HCEC 1CT (cell line): ENCODE measurements around the gene LAPTM5.

Experiments
- DNase-seq: peaks from one replicate; pipeline ENCODE4 v3.0.0-alpha.2; 2017

The LAPTM5 gene

DNA sequence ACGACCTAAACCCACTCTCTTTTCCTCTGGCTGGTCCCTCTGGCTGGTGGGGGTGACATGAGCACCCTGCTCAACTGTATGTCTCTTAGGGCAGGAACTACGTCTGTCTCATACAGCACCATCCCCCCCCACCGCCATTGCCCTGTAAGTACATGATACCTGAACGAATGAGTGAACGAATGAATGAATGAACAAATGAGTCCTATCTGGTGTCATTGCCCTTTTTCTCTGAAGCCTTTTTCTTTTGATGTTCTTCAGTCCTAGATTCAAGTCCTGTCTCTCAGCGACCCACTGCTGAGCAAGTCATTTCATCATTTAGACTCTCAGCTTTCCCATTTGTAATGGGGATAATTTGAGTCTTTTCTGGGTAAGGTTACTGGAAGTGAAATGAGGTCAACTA is 45.0 kb downstream of the LAPTM5 start:
- no peak for DNase-seq

DNA sequence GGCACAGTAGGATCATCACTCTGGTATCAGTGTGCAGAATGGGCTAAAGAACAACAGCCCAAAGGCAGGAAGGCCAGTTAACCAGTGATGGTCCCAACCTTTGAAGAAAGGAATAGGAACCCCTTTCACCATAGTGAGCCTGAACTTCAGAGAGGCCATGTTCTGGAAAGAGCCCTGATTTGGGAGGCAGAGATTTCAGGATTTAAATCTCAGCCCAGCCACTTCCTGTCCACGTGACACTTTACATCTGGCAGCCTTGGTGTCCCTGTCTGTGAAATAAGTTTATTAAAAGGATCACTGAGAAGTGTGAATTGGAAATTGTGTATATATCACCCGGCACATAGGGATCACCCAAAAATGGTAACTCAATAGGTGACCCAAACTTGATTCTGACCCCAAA is 47.2 kb downstream of the LAPTM5 start:
- no peak for DNase-seq

DNA sequence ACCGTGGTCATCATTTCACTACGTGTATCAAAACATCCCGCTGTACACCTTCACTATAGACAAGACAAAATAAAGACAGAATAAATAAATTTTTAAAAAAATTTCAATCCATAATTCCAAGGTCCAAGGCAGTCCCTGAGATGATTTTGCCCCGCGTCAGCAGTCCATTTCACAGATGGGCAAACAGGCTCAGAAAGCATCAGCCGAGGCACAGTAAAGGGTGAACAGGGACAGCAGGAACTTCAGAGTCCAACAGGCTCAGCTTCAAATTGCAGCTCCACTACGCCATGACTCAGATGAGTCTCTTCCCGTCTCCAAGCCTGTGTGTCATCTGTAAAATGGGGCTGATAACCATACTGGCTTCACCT is 49.2 kb downstream of the LAPTM5 start:
- DNase-seq, result no peak

DNA sequence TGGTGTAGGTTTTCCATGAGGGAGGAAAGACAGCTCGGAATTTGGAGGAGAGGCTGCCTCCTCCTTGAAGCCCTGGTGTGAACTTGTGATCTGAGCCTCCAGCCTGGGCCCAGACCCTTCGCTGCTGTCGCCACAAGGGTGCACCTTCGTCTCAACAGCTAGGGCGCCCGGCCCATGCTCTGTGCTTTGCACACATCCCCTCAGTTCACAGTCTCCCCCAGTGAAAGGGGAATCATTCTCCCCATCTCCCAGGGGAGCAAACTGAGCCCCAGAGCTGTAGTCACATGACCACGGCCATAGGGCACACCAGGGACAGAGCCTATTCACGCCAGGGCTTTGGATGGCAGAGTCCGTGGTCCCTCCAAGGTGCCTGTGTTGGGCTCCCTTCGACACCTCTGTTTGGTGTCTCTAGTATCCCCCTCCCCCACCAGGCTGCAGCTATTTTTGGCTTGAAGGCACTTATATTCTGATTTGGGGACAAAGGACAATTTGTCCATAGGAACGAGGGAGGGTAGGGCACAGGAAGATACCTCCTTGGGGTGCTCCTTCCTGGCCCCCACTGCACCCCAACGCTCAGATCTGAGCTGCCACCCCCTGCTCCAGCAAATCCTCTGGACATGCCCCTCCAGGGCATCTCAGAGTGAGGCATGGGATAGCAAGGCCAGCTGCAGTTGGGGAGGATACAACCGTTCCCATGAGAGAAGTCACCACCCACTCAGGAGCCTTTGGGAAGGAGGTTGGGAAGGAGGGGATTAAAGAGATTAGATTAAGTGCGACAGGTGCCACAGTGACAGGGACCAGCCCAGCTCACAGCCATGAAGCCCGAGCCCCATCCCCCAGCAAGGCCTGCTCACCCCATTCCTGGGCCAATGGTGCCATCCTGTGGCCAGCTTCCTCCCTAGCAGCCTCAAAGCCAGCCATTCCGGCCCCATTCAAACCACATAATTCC is 49.9 kb downstream of the LAPTM5 start:
- DNase-seq, result peak; percentile 36

DNA sequence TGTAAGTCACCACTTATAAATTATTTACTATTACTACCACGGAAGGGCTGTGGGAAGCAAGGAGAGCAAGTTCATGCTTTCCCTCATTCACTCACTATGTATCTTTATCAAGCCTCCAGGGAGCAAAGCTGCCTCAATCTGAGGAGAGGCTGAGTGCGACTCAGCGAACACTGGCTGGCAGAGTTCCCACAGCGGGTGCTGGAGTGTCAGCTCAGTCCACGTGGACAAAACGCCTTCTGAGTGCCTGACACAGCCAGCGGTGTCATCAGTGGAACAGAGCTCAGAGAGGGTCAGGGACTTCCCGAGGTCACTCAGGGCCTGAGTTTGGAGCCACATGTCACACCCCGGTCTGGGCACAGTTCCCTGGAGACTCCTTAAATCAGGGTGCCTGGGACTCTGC is 51.0 kb downstream of the LAPTM5 start:
- DNase-seq, result no peak

DNA sequence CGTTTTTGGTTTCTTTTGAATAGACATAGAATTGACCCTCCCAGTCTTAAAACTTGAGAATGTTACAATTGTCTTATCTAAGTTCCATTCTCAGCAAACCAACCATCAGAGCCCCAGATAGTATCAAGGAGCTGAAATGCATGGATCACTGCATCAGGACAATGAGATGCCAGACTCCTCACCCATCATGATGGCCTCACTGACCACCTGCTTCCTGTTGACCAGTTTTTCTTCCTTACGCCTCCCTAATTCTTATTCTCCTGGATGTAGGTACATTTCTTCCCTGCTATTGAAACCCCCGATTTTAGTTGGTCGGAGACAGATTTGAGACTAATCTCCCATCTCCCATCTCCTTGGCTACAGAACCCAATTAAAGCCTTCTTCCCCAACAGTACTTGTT is 51.9 kb downstream of the LAPTM5 start:
- no peak for DNase-seq

DNA sequence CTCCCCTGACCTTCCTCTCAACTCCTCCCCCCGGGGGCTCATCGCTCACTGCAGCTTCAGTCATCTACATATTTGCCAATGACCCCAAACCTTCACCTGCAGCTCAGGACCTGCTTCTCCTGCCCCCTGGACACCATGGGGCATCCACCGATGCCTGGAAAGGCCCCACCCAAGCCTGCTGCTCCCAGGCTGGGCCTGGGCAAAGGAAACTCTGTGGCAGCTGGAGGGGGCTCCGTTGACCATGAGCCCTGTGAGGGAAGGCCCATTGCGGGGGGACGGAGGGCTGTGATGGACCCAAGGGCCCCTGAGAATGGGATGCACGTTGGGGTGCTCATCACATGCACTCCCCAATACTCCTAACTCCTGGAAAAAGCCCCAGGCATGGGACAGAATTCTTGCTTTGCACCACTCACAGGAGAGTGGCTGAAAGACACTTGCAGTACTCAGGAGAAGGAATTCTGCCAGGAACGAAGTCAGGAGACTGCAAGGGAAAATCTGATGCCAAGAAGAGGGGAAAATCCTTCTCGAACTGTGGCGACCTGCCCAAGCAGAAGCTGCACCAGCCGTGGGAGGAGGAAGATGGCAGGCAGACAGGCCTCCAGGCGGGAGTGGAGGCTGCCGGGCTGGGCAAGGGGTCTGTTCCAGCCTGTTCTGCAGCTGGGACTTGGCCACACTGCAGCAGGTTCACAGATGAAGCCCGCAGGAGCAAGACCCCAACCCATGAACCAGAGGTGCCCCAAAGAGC is 52.6 kb downstream of the LAPTM5 start:
- DNase-seq, result no peak

DNA sequence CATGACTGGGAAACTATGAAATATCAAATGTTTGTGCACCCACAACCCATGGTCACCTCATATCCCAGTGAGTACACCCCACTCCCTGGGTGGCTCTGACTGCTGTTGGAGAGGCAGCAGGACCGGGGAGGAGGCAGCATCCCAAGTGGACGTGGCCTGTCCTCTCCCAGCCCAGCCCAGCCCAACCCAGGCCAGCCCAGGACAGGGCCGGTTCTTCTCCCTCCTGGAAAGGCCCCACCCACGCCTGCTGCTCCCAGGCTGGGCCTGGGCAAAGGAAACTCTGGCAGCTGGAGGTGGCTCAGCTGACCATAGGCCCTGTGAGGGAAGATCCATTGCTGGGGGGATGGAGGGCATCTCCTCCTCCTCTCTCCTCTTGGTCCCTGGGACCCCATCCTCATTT is 53.3 kb downstream of the LAPTM5 start:
- DNase-seq, result peak; percentile 7

DNA sequence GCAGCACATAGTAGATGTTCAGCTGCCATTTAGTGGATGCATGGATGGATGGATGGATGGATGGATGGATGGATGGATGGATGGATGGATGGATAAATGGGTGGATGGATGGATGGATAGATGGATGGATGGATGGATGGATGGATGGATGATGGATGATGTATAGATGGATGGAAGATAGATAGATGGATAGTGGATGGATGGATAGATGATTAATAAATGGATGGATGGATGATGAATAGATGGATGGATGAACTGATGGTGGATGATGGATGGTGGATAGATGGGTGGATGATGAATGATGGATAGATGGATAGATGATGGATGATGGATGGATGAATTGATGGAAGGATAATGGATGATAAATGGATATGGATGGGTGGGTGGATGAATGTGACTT is 54.8 kb downstream of the LAPTM5 start:
- DNase-seq, result no peak

DNA sequence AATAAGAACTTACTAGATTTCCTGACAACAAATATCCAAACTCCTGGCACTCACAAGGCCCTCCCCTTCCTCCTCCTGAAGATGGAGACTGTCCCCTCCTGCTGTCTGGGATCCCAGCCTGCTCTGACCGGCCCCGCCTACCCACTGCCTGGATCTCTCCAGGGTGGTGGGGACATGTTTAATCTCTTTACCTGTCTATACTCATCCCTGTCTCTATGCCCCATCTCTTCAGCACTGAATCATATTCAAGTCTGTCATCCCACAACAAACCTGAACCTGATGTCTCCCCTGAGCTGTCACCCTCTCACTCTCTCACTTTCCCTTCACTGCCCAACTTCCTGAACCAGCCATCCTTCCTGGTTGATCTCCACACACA is 56.3 kb downstream of the LAPTM5 start:
- no peak for DNase-seq

DNA sequence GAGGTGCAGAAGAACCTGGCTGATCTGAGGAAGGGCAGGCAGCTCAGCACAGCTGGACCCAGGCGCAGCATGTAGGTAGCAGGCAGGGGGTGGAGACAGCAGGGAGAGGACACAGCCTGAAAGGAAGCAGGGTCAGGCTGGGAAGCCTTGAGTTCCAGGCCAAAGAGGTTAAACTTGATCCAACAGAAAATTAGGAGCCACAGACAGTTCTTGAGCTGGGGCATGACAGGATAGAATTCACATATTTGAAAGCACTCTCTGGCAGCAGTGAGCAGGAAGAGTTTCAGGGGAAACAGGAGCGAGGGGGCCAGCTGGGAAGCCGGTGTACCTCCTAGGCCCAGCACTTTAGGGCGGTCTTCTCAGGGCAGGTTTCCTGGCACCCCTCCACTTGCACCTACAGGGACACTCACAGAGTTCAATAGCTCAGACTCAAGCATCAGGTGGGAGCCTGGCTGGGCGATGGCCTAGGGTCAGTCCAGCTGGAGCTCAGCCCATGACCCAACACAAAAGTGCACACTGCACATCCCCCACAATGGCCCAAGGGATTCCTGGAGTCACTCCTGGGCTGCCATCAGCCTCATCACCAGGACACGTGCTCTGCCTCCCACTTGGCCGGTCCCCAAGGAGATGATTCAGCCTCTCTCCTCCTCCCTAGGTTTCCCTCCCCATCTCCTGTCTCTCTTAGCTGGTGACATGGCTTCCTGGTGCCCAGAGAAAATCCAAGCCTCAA is 56.9 kb downstream of the LAPTM5 start:
- DNase-seq, result peak; percentile 60

DNA sequence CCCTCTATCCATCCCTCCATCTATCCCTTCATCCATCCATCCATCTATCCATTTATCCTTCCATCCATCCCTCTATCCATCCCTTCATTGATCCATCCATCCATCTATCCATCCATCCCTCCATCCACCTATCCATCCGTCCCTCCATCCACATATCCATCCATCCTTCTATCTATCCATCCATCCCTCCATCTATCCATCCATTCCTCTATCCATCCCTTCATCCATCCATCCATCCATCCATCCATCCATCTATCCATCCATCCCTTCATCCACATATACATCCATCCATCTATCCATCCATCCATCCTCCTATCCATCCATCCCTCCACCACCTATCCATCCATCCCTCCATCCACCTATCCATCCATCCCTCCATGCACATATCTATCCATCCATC is 57.8 kb downstream of the LAPTM5 start:
- DNase-seq, result no peak

DNA sequence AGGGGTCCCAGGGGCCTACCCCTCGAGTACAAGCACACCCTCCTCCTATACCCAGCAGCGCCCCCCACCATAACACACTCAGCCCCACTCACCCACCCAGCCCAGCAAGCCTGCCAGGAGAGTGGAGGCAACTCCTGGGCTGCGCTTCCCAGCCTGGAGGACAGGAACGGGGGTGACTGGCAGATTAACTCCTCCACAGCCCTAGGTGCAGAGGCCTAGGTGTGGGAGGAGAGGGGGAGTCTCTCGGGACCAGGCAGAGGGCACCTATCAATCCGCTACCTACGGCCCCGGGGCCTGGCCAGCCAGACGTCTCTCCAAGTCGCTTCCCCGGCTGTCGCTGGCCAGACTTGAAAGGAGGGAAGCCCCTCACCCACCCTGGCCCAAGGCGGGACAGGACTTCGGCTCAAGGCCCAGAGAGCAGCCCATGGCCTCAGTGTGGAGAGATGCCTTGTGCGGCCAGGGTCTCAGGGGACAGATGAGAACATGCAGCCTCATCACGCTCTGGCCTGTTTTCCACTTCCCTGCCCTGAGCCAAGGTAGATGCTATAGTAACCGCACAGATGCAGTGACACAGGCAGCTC is 59.1 kb downstream of the LAPTM5 start:
- DNase-seq, result no peak

DNA sequence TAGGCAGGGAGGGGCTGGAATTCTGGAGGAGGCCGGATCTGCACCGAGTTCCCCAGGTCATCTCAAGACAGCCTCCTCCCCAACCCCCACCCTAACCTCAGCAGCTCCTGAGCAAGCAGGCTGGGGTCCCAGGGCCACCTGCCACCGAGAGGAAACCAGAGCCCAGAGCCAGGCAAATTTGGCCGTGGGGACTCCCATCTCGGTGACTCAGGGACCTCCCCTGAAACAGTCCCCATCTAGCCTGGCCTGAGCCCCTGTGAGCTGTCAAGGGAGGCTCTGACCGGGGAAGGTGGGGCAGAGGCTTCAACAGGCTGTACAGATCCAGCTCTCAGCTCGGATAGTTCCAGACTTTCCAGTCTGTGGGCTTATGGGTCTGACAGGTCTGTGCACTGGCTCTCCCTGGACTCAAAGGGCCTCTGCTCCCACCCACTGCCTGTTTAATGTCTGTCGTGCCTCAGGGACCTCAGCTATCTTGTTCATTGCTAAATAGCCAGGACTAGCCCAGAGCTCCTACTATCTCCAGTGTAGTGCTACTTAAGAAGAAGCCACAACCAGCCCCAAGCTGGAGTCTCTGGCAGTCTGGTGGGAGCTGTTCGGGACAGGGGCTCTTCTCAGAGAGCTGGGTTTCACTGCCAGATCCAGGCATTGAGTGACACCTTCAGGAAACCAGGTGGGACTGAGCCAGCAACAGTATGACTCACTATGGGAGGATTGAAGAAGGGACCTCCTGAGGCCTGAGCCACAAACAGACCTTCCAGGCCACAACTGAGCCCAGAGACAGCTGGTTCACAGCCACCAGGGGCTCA is 59.8 kb downstream of the LAPTM5 start:
- no peak for DNase-seq

DNA sequence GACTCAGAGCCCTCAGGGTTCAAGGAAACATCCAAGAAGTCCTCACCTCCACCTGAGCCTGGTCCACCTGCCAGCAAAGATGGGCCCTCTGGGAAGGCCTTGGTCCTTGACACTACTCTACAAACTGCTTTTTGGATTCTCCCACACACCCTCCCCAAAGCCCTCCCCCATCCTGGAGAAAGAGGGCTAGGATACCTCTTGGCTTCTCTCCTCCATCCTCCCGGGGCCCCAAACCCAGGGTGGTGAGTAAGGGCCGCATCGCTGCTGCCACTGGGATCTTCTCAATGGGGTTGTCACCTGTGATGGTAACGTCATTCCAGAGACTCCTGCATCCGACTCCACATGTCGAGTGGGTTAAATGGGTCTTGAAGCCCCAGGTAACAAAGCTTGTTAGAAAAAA is 60.7 kb downstream of the LAPTM5 start:
- no peak for DNase-seq

DNA sequence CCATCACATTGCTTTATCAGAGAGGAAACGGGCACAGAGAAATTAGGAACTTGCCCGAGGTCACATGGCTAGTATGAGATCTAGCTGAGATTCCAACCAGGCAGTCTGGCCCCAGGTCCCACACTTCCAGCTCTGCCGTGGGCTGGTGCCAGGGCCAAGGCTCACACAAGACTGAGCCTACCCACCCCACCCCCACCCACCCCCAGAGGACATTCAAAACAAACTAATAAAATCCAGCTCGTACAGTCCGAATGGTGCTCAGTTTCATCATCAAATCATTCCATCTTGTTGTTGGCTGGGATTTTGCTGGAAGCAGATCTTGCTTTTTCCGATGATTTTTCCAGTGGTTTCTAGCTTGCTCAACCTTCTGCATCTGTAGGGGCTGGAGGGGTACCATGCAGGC is 62.1 kb downstream of the LAPTM5 start:
- no peak for DNase-seq

DNA sequence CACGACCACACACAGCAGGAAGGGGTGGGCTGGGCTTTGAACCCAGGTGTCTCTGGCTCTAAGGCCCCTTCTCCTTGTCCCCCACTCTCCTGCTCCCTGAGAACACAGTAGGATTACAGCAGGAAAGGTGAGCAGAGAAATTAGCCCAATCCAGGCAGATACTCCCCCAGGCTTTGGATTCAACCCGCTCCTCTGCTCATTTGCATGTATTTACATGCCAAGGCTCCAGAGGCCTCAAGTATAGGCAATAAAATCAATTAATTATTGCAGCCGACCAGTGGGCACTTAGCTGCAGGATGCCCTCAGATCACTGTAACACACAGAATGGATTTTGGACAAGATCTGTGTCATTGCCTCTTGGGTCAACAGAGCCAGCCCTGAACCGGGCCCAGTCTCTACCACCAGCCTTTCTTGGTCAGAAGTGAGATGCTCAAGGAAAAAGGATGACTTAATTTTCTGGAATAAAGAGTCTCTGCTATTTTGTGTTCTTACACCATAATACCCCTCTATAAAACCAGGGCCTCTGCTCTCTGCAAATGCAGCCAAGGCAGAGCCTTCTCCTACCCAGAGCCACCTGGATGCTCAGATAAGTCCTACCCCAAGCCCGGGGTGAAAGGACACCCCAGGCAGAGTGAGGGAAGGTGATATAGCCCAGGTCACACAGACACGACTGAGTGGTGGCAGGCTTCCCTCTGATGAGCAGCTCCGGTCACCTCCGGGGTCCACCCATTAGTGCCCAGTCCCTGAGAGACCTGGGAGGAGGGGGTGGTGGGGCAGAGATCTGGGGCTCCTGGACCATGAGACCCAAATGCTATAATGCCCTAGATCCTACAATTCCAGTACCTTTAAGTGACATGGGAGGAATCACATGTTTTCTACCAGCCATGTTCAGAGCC is 63.0 kb downstream of the LAPTM5 start:
- no peak for DNase-seq

DNA sequence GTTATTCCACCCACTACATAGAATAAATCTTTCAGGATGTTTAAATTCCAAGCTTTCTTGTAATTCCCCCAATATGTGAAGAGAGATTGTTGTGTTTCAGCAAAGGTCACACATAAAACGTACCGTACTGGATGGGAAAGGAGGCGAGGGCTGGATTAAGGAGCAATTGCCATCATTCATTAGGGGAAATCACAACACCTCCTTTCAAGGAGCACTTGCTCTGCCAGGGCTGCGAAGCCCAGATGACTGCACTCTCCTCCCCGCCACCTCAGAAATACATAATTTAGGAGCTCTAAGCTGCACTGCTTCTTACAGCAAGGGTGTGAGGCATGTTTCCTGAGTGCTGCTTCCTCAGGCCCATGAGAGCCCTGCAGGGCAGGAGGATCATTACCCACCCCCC is 63.8 kb downstream of the LAPTM5 start:
- no peak for DNase-seq

DNA sequence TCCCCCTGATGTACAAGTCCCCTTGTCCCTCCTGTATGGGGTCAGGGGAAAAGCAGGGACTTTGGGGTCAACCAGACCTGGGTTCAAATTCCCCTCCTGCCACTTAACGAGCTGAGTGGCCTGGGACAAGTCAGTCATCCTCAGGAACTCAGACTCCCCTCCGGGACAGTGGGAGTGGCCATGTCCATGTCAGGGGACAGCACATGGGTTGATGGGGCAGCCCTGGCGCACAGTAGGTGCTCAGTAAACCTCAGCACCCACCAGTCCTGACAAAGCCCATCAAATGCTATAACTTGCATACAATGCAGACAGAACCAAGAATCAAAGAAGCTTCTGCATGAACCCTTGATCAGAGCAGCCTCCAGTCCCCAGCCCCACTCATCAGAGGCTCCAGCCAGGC is 64.2 kb downstream of the LAPTM5 start:
- no peak for DNase-seq

DNA sequence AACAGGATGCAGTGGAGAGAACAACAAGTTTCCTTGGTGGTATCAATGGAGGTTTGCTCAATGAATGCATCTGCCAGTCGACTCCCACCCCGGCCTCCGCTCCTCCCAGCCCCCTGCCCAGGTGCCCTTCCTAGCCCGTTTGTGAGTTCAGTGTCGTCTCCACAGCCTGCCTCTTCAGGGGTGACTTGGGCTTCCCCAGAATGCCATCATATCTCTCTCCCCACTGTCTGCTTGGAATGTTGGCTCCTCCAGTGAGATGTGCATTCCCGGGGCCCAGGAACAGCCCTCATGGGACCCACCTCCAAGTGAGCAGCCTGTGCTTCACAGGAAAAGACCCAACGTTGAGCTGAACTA is 64.6 kb downstream of the LAPTM5 start:
- DNase-seq, result no peak

DNA sequence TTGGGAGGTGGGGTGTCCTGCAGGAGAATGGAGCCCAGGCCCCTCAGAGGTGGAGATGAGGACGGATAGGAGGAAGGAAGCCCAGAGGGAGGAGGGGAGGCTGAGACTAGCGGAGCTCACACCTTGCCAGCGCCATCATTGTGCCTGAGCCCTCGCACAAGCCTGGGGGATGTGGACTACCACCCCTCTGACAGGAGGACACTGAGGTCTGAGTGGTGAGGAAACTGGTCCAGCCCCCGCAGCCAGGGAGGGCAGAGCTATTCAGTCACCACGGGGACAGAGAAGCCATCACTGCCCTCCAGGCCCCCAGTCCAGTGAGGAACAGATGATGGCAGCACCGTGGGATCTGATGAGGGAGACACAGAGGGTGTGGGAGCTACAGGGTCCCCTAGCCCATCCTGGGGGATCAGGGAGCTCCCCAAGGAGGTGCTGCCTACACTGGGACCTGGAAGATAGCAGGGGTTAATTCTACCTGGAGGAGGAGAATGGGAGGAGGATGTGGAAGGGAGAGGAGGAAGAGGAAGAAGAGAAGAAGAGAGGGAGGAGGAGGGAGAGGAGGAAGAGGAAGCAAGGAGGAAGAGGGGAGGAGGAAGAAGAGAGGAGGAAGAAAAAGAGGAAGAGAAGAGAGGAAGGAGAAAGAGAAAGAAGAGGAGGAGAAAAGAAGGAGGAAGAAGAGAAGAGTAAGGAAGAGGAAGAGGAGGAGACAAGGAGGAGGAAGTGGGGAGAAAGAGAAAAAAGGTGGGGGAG is 65.2 kb downstream of the LAPTM5 start:
- no peak for DNase-seq
